Glutamatergic neuron (in vitro differentiated cells): Measurements from ENCODE around the gene FARS2. TPM values are rescaled to one million over a fixed set of nuclear protein-coding genes. Genes with fewer than 3 reads are reported as not detected.
A peak's percentile ranks its signal among the peaks of the same experiment; 100 is the strongest.
"Not testable (repeated sequence)": the region's sequence is repeated elsewhere in the genome, so short reads cannot be mapped to it uniquely, and the experiment has no call there.

Source experiments
- DNase-seq: peaks from one replicate; pipeline ENCODE4 v3.0.0; 2022
- H3K27ac Mint-ChIP-seq: one replicate; pipeline ENCODE4 v1.8.0; 2020; ENCODE audit warnings: mild to moderate bottlenecking, mixed read lengths, inconsistent platforms; ENCODE audit not compliant: unreplicated experiment
- H3K27me3 Mint-ChIP-seq: one replicate; pipeline ENCODE4 v1.8.0; 2020; ENCODE audit warnings: mild to moderate bottlenecking, moderate library complexity, mixed read lengths, inconsistent platforms; ENCODE audit not compliant: unreplicated experiment
- H3K36me3 Mint-ChIP-seq: one replicate; pipeline ENCODE4 v1.8.0; 2020; ENCODE audit warnings: mild to moderate bottlenecking, mixed read lengths, inconsistent platforms; ENCODE audit not compliant: unreplicated experiment
- H3K4me1 Mint-ChIP-seq: one replicate; pipeline ENCODE4 v1.8.0; 2020; ENCODE audit warnings: mild to moderate bottlenecking, low read depth, mixed read lengths, inconsistent platforms; ENCODE audit not compliant: unreplicated experiment
- H3K4me3 Mint-ChIP-seq: one replicate; pipeline ENCODE4 v1.8.0; 2020; ENCODE audit warnings: mild to moderate bottlenecking, mixed read lengths, inconsistent platforms; ENCODE audit not compliant: unreplicated experiment
- H3K9me3 Mint-ChIP-seq: one replicate; pipeline ENCODE4 v1.8.0; 2020; ENCODE audit warnings: mild to moderate bottlenecking, moderate library complexity, mixed read lengths, inconsistent platforms; ENCODE audit not compliant: unreplicated experiment
- total RNA-seq: library from RNA; stranded (reverse); fragmentation: NEBNext Ultra II Directional; extraction: Animal tissue kit (Norgen Biotek cat#: 25700); gene quantifications from one replicate; pipeline ENCODE4 v1.2.1, GENCODE V29; 2021; ENCODE audit not compliant: unreplicated experiment
- TF ChIP-seq, protein P1 (sequence below): fragments of 200-600 bp; sonication (generic); IDR thresholded peaks from one replicate; pipeline ENCODE4 v1.5.0; 2021; ENCODE audit not compliant: partially characterized antibody, unreplicated experiment

FARS2 gene
- total RNA-seq, 1 donor from 2014 or later: 14.2 TPM

DNA sequence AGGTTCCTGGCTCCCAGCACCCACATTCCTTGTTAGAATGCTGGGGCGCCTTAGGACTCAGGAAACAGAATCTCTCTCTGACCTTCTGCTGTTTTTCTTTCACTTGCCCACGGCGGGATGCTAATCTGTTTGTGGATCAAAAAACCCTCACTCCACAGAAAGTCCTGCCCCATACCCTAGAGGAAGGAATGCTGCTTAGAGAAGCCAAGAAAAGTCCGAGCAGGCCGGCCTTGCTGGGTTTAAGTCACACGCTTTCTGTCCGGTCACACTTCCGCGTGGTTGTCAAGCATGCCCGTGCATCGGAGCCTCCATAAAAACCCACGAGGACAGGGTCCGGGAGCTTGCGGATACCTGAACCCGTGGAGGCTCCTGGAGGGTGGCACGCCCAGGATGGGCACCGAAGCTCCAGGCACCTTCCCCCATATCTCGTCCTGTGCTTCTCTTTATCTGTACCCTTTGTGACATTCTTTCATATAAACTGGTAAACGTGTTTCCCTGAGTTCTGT lies 522.3 kb downstream of the FARS2 start:
- peaks cover 10% of the 10 kb centered on the region for H3K9me3 Mint-ChIP-seq
- H3K4me1 Mint-ChIP-seq: peaks cover 42% of the 10 kb centered on the region
- no peaks in the 10 kb centered on the region for H3K36me3 Mint-ChIP-seq
- peaks cover 7% of the 10 kb centered on the region for H3K27me3 Mint-ChIP-seq
- TF ChIP-seq, protein P1, sequence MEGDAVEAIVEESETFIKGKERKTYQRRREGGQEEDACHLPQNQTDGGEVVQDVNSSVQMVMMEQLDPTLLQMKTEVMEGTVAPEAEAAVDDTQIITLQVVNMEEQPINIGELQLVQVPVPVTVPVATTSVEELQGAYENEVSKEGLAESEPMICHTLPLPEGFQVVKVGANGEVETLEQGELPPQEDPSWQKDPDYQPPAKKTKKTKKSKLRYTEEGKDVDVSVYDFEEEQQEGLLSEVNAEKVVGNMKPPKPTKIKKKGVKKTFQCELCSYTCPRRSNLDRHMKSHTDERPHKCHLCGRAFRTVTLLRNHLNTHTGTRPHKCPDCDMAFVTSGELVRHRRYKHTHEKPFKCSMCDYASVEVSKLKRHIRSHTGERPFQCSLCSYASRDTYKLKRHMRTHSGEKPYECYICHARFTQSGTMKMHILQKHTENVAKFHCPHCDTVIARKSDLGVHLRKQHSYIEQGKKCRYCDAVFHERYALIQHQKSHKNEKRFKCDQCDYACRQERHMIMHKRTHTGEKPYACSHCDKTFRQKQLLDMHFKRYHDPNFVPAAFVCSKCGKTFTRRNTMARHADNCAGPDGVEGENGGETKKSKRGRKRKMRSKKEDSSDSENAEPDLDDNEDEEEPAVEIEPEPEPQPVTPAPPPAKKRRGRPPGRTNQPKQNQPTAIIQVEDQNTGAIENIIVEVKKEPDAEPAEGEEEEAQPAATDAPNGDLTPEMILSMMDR: no peak
- DNase-seq: no peak
- no peak overlapping the region for H3K4me3 Mint-ChIP-seq
- H3K27ac Mint-ChIP-seq: no peak overlapping the region

DNA sequence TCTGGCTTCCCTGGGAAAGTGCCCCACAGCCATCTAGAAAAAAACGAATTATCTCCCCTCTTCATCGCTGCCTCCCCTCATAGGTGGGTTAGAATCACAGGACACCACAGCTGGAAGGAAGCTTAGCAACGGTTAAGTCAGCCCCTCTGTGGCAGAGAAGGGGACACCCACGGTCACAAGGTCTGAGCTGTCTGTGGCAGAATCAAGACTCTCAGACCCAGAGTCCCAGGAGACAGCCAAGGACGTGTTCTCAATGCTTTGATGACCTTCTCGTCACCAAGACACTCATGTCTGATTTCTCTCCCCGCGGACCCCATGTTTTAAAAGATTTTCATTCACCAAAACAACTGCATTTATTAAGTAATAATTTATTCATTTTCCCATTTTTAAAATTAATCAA lies 523.9 kb downstream of the FARS2 start:
- no peaks in the 10 kb centered on the region for H3K36me3 Mint-ChIP-seq
- H3K4me1 Mint-ChIP-seq: peaks cover 42% of the 10 kb centered on the region
- peaks cover 13% of the 10 kb centered on the region for H3K9me3 Mint-ChIP-seq
- no peak for DNase-seq
- H3K27ac Mint-ChIP-seq: peak overlapping the region; percentile 70
- TF ChIP-seq, protein P1: no peak
- peak overlapping the region; percentile 57 for H3K4me3 Mint-ChIP-seq
- H3K27me3 Mint-ChIP-seq: peaks cover 5% of the 10 kb centered on the region

DNA sequence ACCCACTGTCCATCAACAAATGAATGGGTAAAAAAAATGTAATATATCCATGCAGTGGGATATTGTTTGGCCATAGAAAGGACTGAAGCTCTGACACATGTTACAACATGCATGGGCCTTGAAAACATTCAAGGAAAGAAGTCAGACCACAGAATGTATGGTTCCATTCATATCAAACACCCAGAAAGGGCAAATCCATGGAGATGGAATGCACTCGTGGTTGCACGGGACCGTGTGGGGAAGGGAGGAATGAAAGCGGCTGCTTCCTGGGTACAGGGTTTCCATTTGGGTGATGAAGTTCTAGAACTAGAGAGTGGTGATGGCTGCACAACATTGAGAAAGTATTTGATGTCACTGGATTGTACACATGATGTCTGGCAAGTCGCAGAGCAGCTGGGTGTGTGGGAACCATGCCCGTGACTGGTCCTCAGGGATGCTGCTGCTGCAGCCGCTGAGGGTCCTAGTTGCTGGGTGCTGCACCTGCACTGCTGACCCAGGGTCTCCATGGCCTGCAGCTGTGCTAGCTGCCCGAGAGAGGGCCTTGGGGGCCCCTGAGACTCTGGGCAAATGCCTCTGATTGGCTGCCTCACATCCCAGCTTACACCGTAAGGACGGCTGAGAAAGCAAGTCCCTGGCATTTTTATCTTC lies 525.1 kb downstream of the FARS2 start:
- Mint-ChIP-seq H3K36me3 (no peaks in the 10 kb centered on the region), H3K4me3 (peak overlapping the region; percentile 28), H3K27ac (peak overlapping the region; percentile 5), H3K27me3 (peaks cover 5% of the 10 kb centered on the region), H3K9me3 (peaks cover 13% of the 10 kb centered on the region), H3K4me1 (peaks cover 39% of the 10 kb centered on the region)
- no peak for DNase-seq
- TF ChIP-seq, protein P1: no peak

DNA sequence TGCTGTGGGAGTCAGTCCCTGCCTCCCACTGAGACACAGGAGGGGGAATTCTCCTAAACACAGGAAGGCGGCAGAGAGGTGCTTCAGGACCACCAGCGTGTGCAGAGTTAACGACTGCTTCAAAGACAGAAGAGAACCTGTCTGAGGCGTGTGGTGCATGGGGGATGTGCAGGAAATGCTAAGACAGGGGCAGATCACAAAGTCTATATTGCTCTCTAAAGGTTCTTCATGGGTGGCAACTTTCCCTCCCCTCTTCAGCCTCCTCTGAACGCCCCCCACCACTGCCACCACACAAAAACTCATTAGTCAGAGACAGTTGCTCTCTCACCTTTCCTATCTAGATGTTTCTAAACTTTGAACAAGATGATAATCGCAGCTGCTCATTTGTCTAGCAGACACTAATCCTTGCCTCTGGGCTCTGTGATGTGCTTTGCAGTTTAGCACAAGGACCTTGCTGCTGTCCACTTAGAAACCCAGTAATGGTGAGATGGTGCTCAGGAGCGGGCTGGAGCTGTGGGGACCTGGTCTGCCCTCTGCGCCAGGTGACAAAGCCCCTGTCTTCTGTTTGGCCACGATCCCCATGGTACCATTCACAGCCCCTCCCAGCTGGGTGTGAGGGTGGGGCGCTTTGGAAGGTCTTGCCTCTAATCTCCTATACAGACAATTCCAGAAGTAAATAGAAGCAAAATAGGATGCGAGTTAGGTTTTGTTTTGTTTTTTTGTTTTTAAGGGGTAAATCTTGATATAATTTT lies 525.8 kb downstream of the FARS2 start:
- no peak for DNase-seq

DNA sequence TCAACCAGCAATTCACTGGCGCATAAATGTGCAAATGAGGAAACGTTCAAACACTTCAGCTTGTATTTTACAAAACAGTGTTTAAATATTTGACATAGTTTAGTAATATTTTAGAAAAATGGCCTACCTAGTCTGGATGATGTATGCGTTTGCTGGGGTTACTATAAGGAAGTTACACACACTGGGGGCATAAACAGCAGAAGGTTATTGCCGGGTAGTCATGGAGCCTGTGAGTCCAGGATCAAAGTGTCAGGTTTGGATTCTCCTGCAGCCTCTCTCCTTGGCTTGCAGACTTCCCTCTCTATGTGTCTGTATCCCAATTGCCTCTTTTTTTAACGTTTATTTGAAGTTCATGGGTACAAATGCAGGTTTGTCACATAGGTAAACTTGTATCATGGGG lies 528.1 kb downstream of the FARS2 start:
- H3K27ac Mint-ChIP-seq: peak overlapping the region; percentile 12
- peaks cover 11% of the 10 kb centered on the region for H3K9me3 Mint-ChIP-seq
- H3K27me3 Mint-ChIP-seq, DNase-seq, H3K4me3 Mint-ChIP-seq, H3K36me3 Mint-ChIP-seq: not testable (repeated sequence)
- H3K4me1 Mint-ChIP-seq: peaks cover 31% of the 10 kb centered on the region

More for the DNA sequence above, 525.8 kb downstream of the FARS2 start:
- H3K27me3 Mint-ChIP-seq: peaks cover 3% of the 10 kb centered on the region
- H3K4me3 Mint-ChIP-seq: no peak overlapping the region
- peaks cover 38% of the 10 kb centered on the region for H3K4me1 Mint-ChIP-seq
- TF ChIP-seq, protein P1: no peak
- H3K36me3 Mint-ChIP-seq: no peaks in the 10 kb centered on the region
- H3K27ac Mint-ChIP-seq: no peak overlapping the region
- peaks cover 13% of the 10 kb centered on the region for H3K9me3 Mint-ChIP-seq

DNA sequence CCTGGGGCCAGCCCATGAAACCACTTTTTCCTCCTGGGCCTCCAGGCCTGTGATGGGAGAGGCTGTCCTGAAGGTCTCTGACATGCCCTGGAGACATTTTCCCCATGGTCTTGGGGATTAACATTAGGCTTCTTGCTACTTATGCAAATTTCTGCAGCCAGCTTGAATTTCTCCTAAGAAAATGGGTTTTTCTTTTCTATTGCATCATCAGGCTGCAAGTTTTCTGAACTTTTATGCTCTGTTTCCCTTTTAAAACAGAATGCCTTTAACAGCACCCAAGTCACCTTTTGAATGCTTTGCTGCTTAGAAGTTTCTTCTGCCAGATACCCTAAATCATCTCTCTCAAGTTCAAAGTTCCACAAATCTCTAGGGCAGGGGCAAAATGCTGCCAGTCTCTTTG lies 535.2 kb downstream of the FARS2 start:
- H3K36me3 Mint-ChIP-seq: peaks cover 22% of the 10 kb centered on the region
- DNase-seq, H3K4me1 Mint-ChIP-seq, H3K9me3 Mint-ChIP-seq, H3K27me3 Mint-ChIP-seq, H3K4me3 Mint-ChIP-seq, H3K27ac Mint-ChIP-seq: not testable (repeated sequence)

DNA sequence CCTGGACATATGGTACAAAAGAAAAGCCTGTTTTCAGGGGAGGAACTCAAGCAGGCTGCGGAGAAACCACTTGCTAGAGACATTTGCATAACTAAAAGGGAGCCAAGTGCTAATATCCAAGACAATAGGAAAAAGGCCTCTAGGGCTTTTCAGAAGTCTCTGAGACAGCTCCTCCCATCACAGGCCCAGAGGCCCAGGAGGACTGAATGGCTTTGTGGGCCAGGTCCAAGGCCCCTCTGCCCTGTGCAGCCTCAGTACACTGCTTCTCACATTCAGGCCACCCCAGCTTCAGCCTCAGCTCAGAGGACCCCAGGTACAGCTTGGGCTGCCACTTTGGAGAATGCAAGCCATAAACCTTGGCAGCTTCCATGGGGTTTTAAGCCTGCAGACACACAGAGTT lies 545.1 kb downstream of the FARS2 start:
- peaks cover 10% of the 10 kb centered on the region for H3K27me3 Mint-ChIP-seq
- not testable (repeated sequence) for DNase-seq, H3K4me3 Mint-ChIP-seq, H3K27ac Mint-ChIP-seq, H3K4me1 Mint-ChIP-seq
- H3K36me3 Mint-ChIP-seq: peaks cover 31% of the 10 kb centered on the region
- H3K9me3 Mint-ChIP-seq: peaks cover 22% of the 10 kb centered on the region
